GM19240 (cell line): Measurements from ENCODE around the gene CST8.
"Not testable (repeated sequence)": the region's sequence is repeated elsewhere in the genome, so short reads cannot be mapped to it uniquely, and the experiment has no call there.

Source experiments
- DNase-seq: peaks from one replicate; pipeline ENCODE4 v3.0.0; 2011; ENCODE audit warnings: low spot score; ENCODE audit not compliant: insufficient read length

CST8 gene

GRCh38 chr20:23490817-23491216 is at the start of gene CST8:
Gene CST8 (plus strand): TSS chr20:23491117. CDS start chr20:23491668, 551 bp downstream.
- no peak for DNase-seq

GRCh38 chr20:23441850-23442313 is 49.0 kb upstream of the CST8 start:
- peak; percentile 61 for DNase-seq

GRCh38 chr20:23442436-23442835 is 48.5 kb upstream of the CST8 start:
- DNase-seq = no peak

GRCh38 chr20:23444859-23445258 is 46.1 kb upstream of the CST8 start:
- DNase-seq = no peak

- no peak for DNase-seq
Measured at GRCh38 chr20:23445596-23446217, 45.2 kb upstream of the CST8 start.

- no peak for DNase-seq
Measured at GRCh38 chr20:23446505-23446904, 44.4 kb upstream of the CST8 start.

GRCh38 chr20:23448167-23448566 is 42.8 kb upstream of the CST8 start:
- no peak for DNase-seq

GRCh38 chr20:23449421-23449820 is 41.5 kb upstream of the CST8 start:
- DNase-seq = no peak

- DNase-seq = no peak
Measured at GRCh38 chr20:23450877-23451276, 40.0 kb upstream of the CST8 start.

GRCh38 chr20:23451956-23452487 is 38.9 kb upstream of the CST8 start:
- no peak for DNase-seq

- no peak for DNase-seq
Measured at GRCh38 chr20:23452776-23453175, 38.1 kb upstream of the CST8 start, which contains the start of gene CST11. Gene CST11 (minus strand): TSS chr20:23452876. CDS start chr20:23452811, 65 bp downstream.

GRCh38 chr20:23453549-23454543 is 37.1 kb upstream of the CST8 start:
- DNase-seq = no peak

GRCh38 chr20:23454816-23455215 is 36.1 kb upstream of the CST8 start:
- no peak for DNase-seq

- DNase-seq = no peak
Measured at GRCh38 chr20:23455639-23456038, 35.3 kb upstream of the CST8 start.

GRCh38 chr20:23456409-23456808 is 34.5 kb upstream of the CST8 start:
- DNase-seq = no peak

- DNase-seq = no peak
Measured at GRCh38 chr20:23456873-23457272, 34.0 kb upstream of the CST8 start.

GRCh38 chr20:23459461-23460150 is 31.3 kb upstream of the CST8 start:
- no peak for DNase-seq

- DNase-seq = no peak
Measured at GRCh38 chr20:23461180-23461579, 29.7 kb upstream of the CST8 start.

- DNase-seq = not testable (repeated sequence)
Measured at GRCh38 chr20:23466961-23467360, 24.0 kb upstream of the CST8 start.

GRCh38 chr20:23472306-23472705 is 18.6 kb upstream of the CST8 start:
- not testable (repeated sequence) for DNase-seq

- not testable (repeated sequence) for DNase-seq
Measured at GRCh38 chr20:23473293-23473692, 17.6 kb upstream of the CST8 start.
